Measurements from ENCODE around the gene SERINC2. TPM values are rescaled to one million over a fixed set of nuclear protein-coding genes. Genes with fewer than 3 reads are reported as not detected.

Gene SERINC2
- total and polyA plus RNA-seq, 7 experiments from 2014 or later = 0.22 to 2.7 (median 0.34) TPM; not detected in 4

GRCh38 chr1:31424568-31424967, 11.6 kb downstream of the SERINC2 start:
- Histone ChIP-seq H3K36me3 (ENCODE audit: control insufficient read depth in 2 of 3, insufficient read depth in 3 of 3, low read length in 3 of 3) (no peaks in the 10 kb centered on the region), H3K4me1 (ENCODE audit: control insufficient read depth in 2 of 2, insufficient read depth in 2 of 2, low read length in 2 of 2) (no peaks in the 10 kb centered on the region), H3K27ac (ENCODE audit: low read depth, low read length) (no peak overlapping the region), H3K9me3 (ENCODE audit: control insufficient read depth in 2 of 3, low read length in 3 of 3) (no peaks in the 10 kb centered on the region), H3K4me3 (ENCODE audit: low read length) (no peak overlapping the region), H3K27me3 (ENCODE audit: control insufficient read depth in 2 of 2, insufficient read depth in 2 of 2, low read length in 2 of 2) (no peaks in the 10 kb centered on the region)
- Mint-ChIP-seq H3K27me3 (peaks cover 17 to 40% (median 21%) of the 10 kb centered on the region in 5 donors), H3K36me3 (no peaks in the 10 kb centered on the region), H3K4me3 (no peak overlapping the region), H3K4me1 (peaks cover 0 to 5% (median 2%) of the 10 kb centered on the region in 7 donors), H3K27ac (no peak overlapping the region), H3K9me3 (peaks cover 0 to 2% (median 0%) of the 10 kb centered on the region in 11 donors)
- ATAC-seq (no peak), DNase-seq (no peak)
- CTCF ChIA-PET = interaction anchor here (0.7 kb wide), 1 partner anchor 35 kb away, joined by 3 read pairs; no protein-coding TSS in a partner anchor
- POLR2A ChIA-PET = no interaction called here
- intact Hi-C loops (cut with micrococcal nuclease) = loop anchor here in 1 of 2 donors (5.0 kb wide), 1 partner anchor 642 kb away; no protein-coding TSS in a partner anchor

GRCh38 chr1:31425301-31426081, 12.5 kb downstream of the SERINC2 start:
- DNase-seq (no peak), ATAC-seq (no peak)
- Mint-ChIP-seq H3K27me3 (peaks cover 14 to 31% (median 19%) of the 10 kb centered on the region in 5 donors), H3K36me3 (no peaks in the 10 kb centered on the region), H3K27ac (no peak overlapping the region), H3K9me3 (peaks cover 0 to 2% (median 0%) of the 10 kb centered on the region in 11 donors), H3K4me3 (no peak overlapping the region), H3K4me1 (peaks cover 0 to 5% (median 2%) of the 10 kb centered on the region in 7 donors)
- ChIA-PET CTCF (no interaction called here), POLR2A (no interaction called here)
- Histone ChIP-seq H3K27ac (ENCODE audit: low read depth, low read length) (no peak overlapping the region), H3K4me1 (ENCODE audit: control insufficient read depth in 2 of 2, insufficient read depth in 2 of 2, low read length in 2 of 2) (no peaks in the 10 kb centered on the region), H3K9me3 (ENCODE audit: control insufficient read depth in 2 of 3, low read length in 3 of 3) (no peaks in the 10 kb centered on the region), H3K4me3 (ENCODE audit: low read length) (no peak overlapping the region), H3K36me3 (ENCODE audit: control insufficient read depth in 2 of 3, insufficient read depth in 3 of 3, low read length in 3 of 3) (no peaks in the 10 kb centered on the region), H3K27me3 (ENCODE audit: control insufficient read depth in 2 of 2, insufficient read depth in 2 of 2, low read length in 2 of 2) (no peaks in the 10 kb centered on the region)
- intact Hi-C loops (cut with micrococcal nuclease) = no loop called here

DNA sequence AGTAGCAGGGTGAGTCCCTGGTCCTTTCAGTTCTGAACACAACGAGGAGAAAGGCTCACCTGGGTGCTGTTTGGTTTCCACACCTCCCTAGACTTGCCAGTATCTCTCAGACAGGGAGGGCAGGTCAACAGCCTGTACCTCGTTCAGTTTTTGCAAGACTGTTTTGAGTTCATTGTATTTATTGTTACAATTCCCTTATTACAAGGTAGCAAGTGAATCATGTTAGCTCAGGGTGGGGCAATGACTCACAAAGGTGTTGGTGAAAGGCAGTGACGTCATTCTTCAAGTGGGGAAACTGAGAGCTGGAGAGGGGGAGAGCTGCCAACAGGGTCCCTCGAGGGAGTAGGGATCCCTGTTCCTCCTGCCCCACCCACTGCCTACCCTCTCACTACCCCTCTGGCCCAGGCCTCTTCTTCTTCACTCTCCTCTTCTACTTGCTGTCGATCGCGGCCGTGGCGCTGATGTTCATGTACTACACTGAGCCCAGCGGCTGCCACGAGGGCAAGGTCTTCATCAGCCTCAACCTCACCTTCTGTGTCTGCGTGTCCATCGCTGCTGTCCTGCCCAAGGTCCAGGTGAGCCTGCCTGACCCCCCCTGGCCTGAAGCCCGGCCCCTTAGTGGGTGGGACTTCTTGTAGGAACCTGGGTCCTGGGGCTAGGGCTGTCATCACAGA, 13.4 kb downstream of the SERINC2 start:
- Mint-ChIP-seq H3K9me3 (peaks cover 0 to 2% (median 0%) of the 10 kb centered on the region in 11 donors), H3K27ac (no peak overlapping the region), H3K27me3 (peaks cover 10 to 26% (median 19%) of the 10 kb centered on the region in 5 donors), H3K36me3 (no peaks in the 10 kb centered on the region), H3K4me1 (peaks cover 0 to 5% (median 2%) of the 10 kb centered on the region in 7 donors), H3K4me3 (no peak overlapping the region)
- H3K36me3 ChIP-seq (ENCODE audit: control insufficient read depth in 2 of 3, insufficient read depth in 3 of 3, low read length in 3 of 3) = no peaks in the 10 kb centered on the region
- no peak for ATAC-seq
- no peaks in the 10 kb centered on the region for H3K9me3 ChIP-seq (ENCODE audit: control insufficient read depth in 2 of 3, low read length in 3 of 3)
- DNase-seq = no peak
- H3K27ac ChIP-seq (ENCODE audit: low read depth, low read length) = no peak overlapping the region
- H3K4me1 ChIP-seq (ENCODE audit: control insufficient read depth in 2 of 2, insufficient read depth in 2 of 2, low read length in 2 of 2) = no peaks in the 10 kb centered on the region
- ChIA-PET POLR2A (no interaction called here), CTCF (no interaction called here)
- no peak overlapping the region for H3K4me3 ChIP-seq (ENCODE audit: low read length)
- no peaks in the 10 kb centered on the region for H3K27me3 ChIP-seq (ENCODE audit: control insufficient read depth in 2 of 2, insufficient read depth in 2 of 2, low read length in 2 of 2)
- intact Hi-C loops (cut with micrococcal nuclease) = no loop called here

DNA sequence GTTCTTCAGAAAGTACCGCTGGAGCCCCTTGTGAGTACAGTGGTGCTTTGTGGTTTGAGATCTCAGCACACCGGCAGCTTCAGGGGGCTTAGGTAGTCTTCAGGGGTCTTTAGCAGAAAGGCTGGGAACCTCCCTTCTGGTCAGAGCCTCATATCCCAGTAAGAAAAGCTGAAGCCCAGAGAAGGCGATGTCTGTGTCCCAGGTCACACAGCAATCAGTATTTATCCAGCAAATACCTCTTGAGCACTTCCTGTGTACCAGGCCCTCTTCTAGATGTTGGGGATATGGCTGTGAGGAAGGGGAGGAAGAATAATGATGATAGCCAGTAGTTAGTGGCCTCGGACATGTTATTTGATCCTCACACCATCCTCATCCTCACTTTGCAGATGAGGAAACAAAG, 14.3 kb downstream of the SERINC2 start:
- Histone ChIP-seq H3K27ac (ENCODE audit: low read depth, low read length) (no peak overlapping the region), H3K4me3 (ENCODE audit: low read length) (no peak overlapping the region), H3K4me1 (ENCODE audit: control insufficient read depth in 2 of 2, insufficient read depth in 2 of 2, low read length in 2 of 2) (no peaks in the 10 kb centered on the region), H3K27me3 (ENCODE audit: control insufficient read depth in 2 of 2, insufficient read depth in 2 of 2, low read length in 2 of 2) (no peaks in the 10 kb centered on the region), H3K9me3 (ENCODE audit: control insufficient read depth in 2 of 3, low read length in 3 of 3) (no peaks in the 10 kb centered on the region), H3K36me3 (ENCODE audit: control insufficient read depth in 2 of 3, insufficient read depth in 3 of 3, low read length in 3 of 3) (no peaks in the 10 kb centered on the region)
- Mint-ChIP-seq H3K4me3 (no peak overlapping the region), H3K36me3 (no peaks in the 10 kb centered on the region), H3K4me1 (peaks cover 0 to 5% (median 2%) of the 10 kb centered on the region in 7 donors), H3K27me3 (peaks cover 10 to 24% (median 19%) of the 10 kb centered on the region in 5 donors), H3K9me3 (peaks cover 0 to 2% (median 0%) of the 10 kb centered on the region in 11 donors), H3K27ac (no peak overlapping the region)
- ChIA-PET CTCF (no interaction called here), POLR2A (no interaction called here)
- intact Hi-C loops (cut with micrococcal nuclease) = no loop called here
- DNase-seq (no peak), ATAC-seq (no peak)

- Mint-ChIP-seq H3K9me3 (no peaks in the 10 kb centered on the region), H3K27ac (no peak overlapping the region), H3K4me3 (no peak overlapping the region), H3K27me3 (peaks cover 7 to 13% (median 9%) of the 10 kb centered on the region in 5 donors), H3K4me1 (no peaks in the 10 kb centered on the region), H3K36me3 (no peaks in the 10 kb centered on the region)
- Histone ChIP-seq H3K36me3 (ENCODE audit: control insufficient read depth in 2 of 3, insufficient read depth in 3 of 3, low read length in 3 of 3) (no peaks in the 10 kb centered on the region), H3K27ac (ENCODE audit: low read depth, low read length) (no peak overlapping the region), H3K4me3 (ENCODE audit: low read length) (no peak overlapping the region), H3K27me3 (ENCODE audit: control insufficient read depth in 2 of 2, insufficient read depth in 2 of 2, low read length in 2 of 2) (no peaks in the 10 kb centered on the region), H3K4me1 (ENCODE audit: control insufficient read depth in 2 of 2, insufficient read depth in 2 of 2, low read length in 2 of 2) (no peaks in the 10 kb centered on the region), H3K9me3 (ENCODE audit: control insufficient read depth in 2 of 3, low read length in 3 of 3) (no peaks in the 10 kb centered on the region)
- no peak for DNase-seq
- no peak for ATAC-seq
- intact Hi-C loops (cut with micrococcal nuclease) = no loop called here
- POLR2A ChIA-PET = no interaction called here
- CTCF ChIA-PET = no interaction called here
Observed at GRCh38 chr1:31428436-31429221, 15.6 kb downstream of the SERINC2 start.

DNA sequence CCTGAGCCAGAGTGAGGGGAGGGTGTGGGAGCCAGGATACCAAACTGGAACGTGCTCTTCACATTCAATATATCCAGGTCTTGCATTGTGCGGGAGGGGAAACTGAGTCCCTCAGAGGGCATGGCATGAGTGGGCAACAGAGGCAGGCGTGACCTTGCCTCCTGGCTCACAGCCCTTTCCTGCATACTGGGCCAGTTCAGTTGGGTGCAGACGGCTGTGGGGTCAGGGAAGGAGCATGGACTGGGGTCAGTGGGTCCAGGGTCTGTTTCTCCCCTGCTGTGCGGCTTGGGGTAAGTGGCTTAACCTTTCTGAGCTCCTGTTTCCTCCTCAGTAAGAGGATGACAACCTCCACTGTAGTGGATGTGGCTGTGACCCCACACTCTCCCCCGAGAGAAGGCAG, 16.6 kb downstream of the SERINC2 start:
- Mint-ChIP-seq H3K4me3 (no peak overlapping the region), H3K9me3 (no peaks in the 10 kb centered on the region), H3K36me3 (no peaks in the 10 kb centered on the region), H3K27me3 (peaks cover 0 to 5% (median 2%) of the 10 kb centered on the region in 5 donors), H3K27ac (no peak overlapping the region), H3K4me1 (no peaks in the 10 kb centered on the region)
- no peaks in the 10 kb centered on the region for H3K36me3 ChIP-seq (ENCODE audit: control insufficient read depth in 2 of 3, insufficient read depth in 3 of 3, low read length in 3 of 3)
- H3K27me3 ChIP-seq (ENCODE audit: control insufficient read depth in 2 of 2, insufficient read depth in 2 of 2, low read length in 2 of 2) = no peaks in the 10 kb centered on the region
- H3K4me1 ChIP-seq (ENCODE audit: control insufficient read depth in 2 of 2, insufficient read depth in 2 of 2, low read length in 2 of 2) = no peaks in the 10 kb centered on the region
- H3K27ac ChIP-seq (ENCODE audit: low read depth, low read length) = no peak overlapping the region
- DNase-seq (no peak), ATAC-seq (no peak)
- intact Hi-C loops (cut with micrococcal nuclease) = no loop called here
- CTCF ChIA-PET = no interaction called here
- no peaks in the 10 kb centered on the region for H3K9me3 ChIP-seq (ENCODE audit: control insufficient read depth in 2 of 3, low read length in 3 of 3)
- H3K4me3 ChIP-seq (ENCODE audit: low read length) = no peak overlapping the region
- POLR2A ChIA-PET = no interaction called here

Data from naive thymus-derived CD4-positive, alpha-beta T cell (primary cell).